Muscle of leg (tissue), 11 donors: Measurements from ENCODE around the gene ETFB. TPM values are rescaled to one million over a fixed set of nuclear protein-coding genes. Genes with fewer than 3 reads are reported as not detected.

Experiments used
- DNase-seq: peaks from one replicate; pipeline ENCODE4 v3.0.0; 2013
- H3K27ac ChIP-seq: one replicate; pipeline ENCODE4 v1.5.1; 2013; ENCODE audit warnings: mild to moderate bottlenecking, low read length, control low read depth
- H3K27me3 ChIP-seq: one replicate; pipeline ENCODE4 v1.6.1; 2013; ENCODE audit warnings: low read length; ENCODE audit not compliant: control insufficient read depth, insufficient read depth
- H3K36me3 ChIP-seq: one replicate; pipeline ENCODE4 v1.6.1; 2013; ENCODE audit warnings: low read length; ENCODE audit not compliant: control insufficient read depth, insufficient read depth
- H3K4me1 ChIP-seq: one replicate; pipeline ENCODE4 v1.6.1; 2013; ENCODE audit warnings: low read length; ENCODE audit not compliant: control insufficient read depth, insufficient read depth
- H3K4me3 ChIP-seq: one replicate; pipeline ENCODE4 v1.5.1; 2013; ENCODE audit warnings: low read length, control low read depth
- H3K9me3 ChIP-seq: replicated peaks from 2 replicates; pipeline ENCODE4 v1.6.1; 2013; ENCODE audit warnings: low read depth, low read length; ENCODE audit not compliant: control insufficient read depth
- WGBS: methylation state at CpG from one replicate; pipeline ENCODE4 v1.1.5; 2013; ENCODE audit warnings: missing lambda C conversion rate; ENCODE audit not compliant: insufficient coverage; 5-methylcytosine and 5-hydroxymethylcytosine counted together
- polyA plus RNA-seq, 8 donors: library from polyadenylated mRNA; unstranded; fragments of 120-200 nt; gene quantifications; one replicate each; pipeline versions ENCODE4 v1.2.1 to v1.2.3, GENCODE V29; 2013; ENCODE audit warnings: inconsistent platforms in 1 of 8, low replicate concordance in 1 of 8; ENCODE audit not compliant: insufficient read length in 8 of 8, insufficient read depth in 1 of 8
- total RNA-seq: library from RNA; stranded (reverse); fragments of 120-200 nt; gene quantifications from one replicate; pipeline ENCODE4 v1.2.4, GENCODE V29; 2013

ETFB gene
- total and polyA plus RNA-seq, 9 donors, result 49.5 to 56.8 (median 53.4) TPM

- Histone ChIP-seq H3K36me3 (no peaks in the 10 kb centered on the region), H3K9me3 (no peaks in the 10 kb centered on the region), H3K4me3 (no peak overlapping the region), H3K27me3 (peaks cover 9% of the 10 kb centered on the region), H3K27ac (no peak overlapping the region), H3K4me1 (peaks cover 3% of the 10 kb centered on the region)
- 34% methylated on average over 14 of the region's 15 CpGs for WGBS
- no peak for DNase-seq
Measured at GRCh38 chr19:51295382-51296126, 70.6 kb downstream of the ETFB start.

Other genes starting within 250 kb of the ETFB start
- 0.53 TPM for gene SIGLEC9, start 241.5 kb downstream of the ETFB start, total RNA-seq
- 1 to 10 TPM in 5 of 8 donors, under 1 TPM in 3; 0.54 to 1.4 (median 1.1) TPM for gene SIGLEC9, start 241.5 kb downstream of the ETFB start, polyA plus RNA-seq
- 0.40 TPM for gene SIGLEC7, start 224.1 kb downstream of the ETFB start, total RNA-seq
- gene SIGLEC7, start 224.1 kb downstream of the ETFB start, polyA plus RNA-seq, result 1 to 10 TPM in 1 of 8 donors, under 1 TPM in 7; 0.41 to 1.1 (median 0.63) TPM
- 2.3 TPM for gene CD33, start 141.3 kb downstream of the ETFB start, total RNA-seq
- gene CD33, start 141.3 kb downstream of the ETFB start, polyA plus RNA-seq, result 1 to 10 TPM; 2.2 to 3.9 (median 2.8) TPM
- not detected for gene SIGLECL1, start 115.3 kb downstream of the ETFB start, total RNA-seq
- gene SIGLECL1, start 115.3 kb downstream of the ETFB start, polyA plus RNA-seq, result not detected
- gene IGLON5, start 54.7 kb downstream of the ETFB start, total RNA-seq, result not detected
- under 1 TPM; 0.14 to 0.73 (median 0.21) TPM for gene IGLON5, start 54.7 kb downstream of the ETFB start, polyA plus RNA-seq
- gene VSIG10L, start 24.2 kb downstream of the ETFB start, total RNA-seq, result 0.49 TPM
- gene VSIG10L, start 24.2 kb downstream of the ETFB start, polyA plus RNA-seq, result 1 to 10 TPM in 6 of 8 donors, under 1 TPM in 2; 0.80 to 1.7 (median 1.3) TPM
- 0.44 TPM for gene CLDND2, start 2.6 kb upstream of the ETFB start, total RNA-seq
- 1 to 10 TPM in 4 of 8 donors, under 1 TPM in 4; 0.46 to 1.7 (median 1.0) TPM for gene CLDND2, start 2.6 kb upstream of the ETFB start, polyA plus RNA-seq
- 0.80 TPM for gene NKG7, start 6.3 kb upstream of the ETFB start, total RNA-seq
- gene NKG7, start 6.3 kb upstream of the ETFB start, polyA plus RNA-seq, result 1 to 10 TPM; 1.6 to 3.9 (median 2.2) TPM
- gene LIM2, start 21.6 kb upstream of the ETFB start, total RNA-seq, result not detected
- gene LIM2, start 21.6 kb upstream of the ETFB start, polyA plus RNA-seq, result not detected
- not detected for gene C19orf84, start 24.2 kb upstream of the ETFB start, total RNA-seq
- under 1 TPM in 2 of 8 donors, not detected in 6; 0.17 to 0.44 TPM for gene C19orf84, start 24.2 kb upstream of the ETFB start, polyA plus RNA-seq
- gene SIGLEC10, start 51.3 kb upstream of the ETFB start, total RNA-seq, result 0.22 TPM
- gene SIGLEC10, start 51.3 kb upstream of the ETFB start, polyA plus RNA-seq, result 1 to 10 TPM in 6 of 8 donors, under 1 TPM in 2; 0.49 to 1.6 (median 1.1) TPM
- 0.04 TPM for gene SIGLEC8, start 92.1 kb upstream of the ETFB start, total RNA-seq
- under 1 TPM in 4 of 8 donors, not detected in 4; 0.06 to 0.23 (median 0.08) TPM for gene SIGLEC8, start 92.1 kb upstream of the ETFB start, polyA plus RNA-seq
- gene CEACAM18, start 112.2 kb upstream of the ETFB start, total RNA-seq, result not detected
- not detected for gene CEACAM18, start 112.2 kb upstream of the ETFB start, polyA plus RNA-seq
- gene SIGLEC12, start 135.4 kb upstream of the ETFB start, total RNA-seq, result not detected
- under 1 TPM in 5 of 8 donors, not detected in 3; 0.11 to 0.48 (median 0.20) TPM for gene SIGLEC12, start 135.4 kb upstream of the ETFB start, polyA plus RNA-seq
- 0.22 TPM for gene SIGLEC6, start 165.3 kb upstream of the ETFB start, total RNA-seq
- under 1 TPM in 4 of 8 donors, not detected in 4; 0.07 to 0.29 (median 0.18) TPM for gene SIGLEC6, start 165.3 kb upstream of the ETFB start, polyA plus RNA-seq
- gene ZNF175, start 204.9 kb upstream of the ETFB start, total RNA-seq, result 6.6 TPM
- gene ZNF175, start 204.9 kb upstream of the ETFB start, polyA plus RNA-seq, result 1 to 10 TPM; 6.5 to 9.7 (median 7.7) TPM